ENCODE results near the gene CDC14B.

GRCh38 chr9:96596601-96597111 is 23.0 kb downstream of the CDC14B start:
- TF ChIP-seq RELA (CRISPR knock-in tag; IDR thresholded peaks at IDR 0.05; ENCODE audit: borderline replicate concordance) (no peak), CTCF (IDR thresholded peaks at IDR 0.05) (no peak), ZNF263 (CRISPR knock-in tag; IDR thresholded peaks at IDR 0.05; ENCODE audit: low read depth) (no peak), ZBTB21 (CRISPR knock-in tag; IDR thresholded peaks at IDR 0.05; ENCODE audit: borderline replicate concordance) (no peak)
